HEK293T (cell line): ENCODE measurements around the gene ZNF532.

Experiments used
- CTBP1 ChIP-seq: fragments of 450-650 bp; IDR thresholded peaks from 2 replicates; pipeline ENCODE4 v1.6.1; 2016; ENCODE audit warnings: borderline replicate concordance
- ELF4 ChIP-seq: fragments of 450-650 bp; IDR thresholded peaks from 2 replicates; pipeline ENCODE4 v1.6.1; 2017; ENCODE audit warnings: antibody characterized with exemption
- FOXK2 ChIP-seq: fragments of 450-650 bp; IDR thresholded peaks from 2 replicates; pipeline ENCODE4 v1.6.1; 2016; ENCODE audit warnings: mild to moderate bottlenecking
- TARDBP ChIP-seq: fragments of 450-650 bp; IDR thresholded peaks from 2 replicates; pipeline ENCODE4 v1.6.1; 2016
- ZNF384 ChIP-seq: fragments of 450-650 bp; IDR thresholded peaks from 2 replicates; pipeline ENCODE4 v1.6.1; 2016
- TF ChIP-seq, protein P1 (sequence below): fragments of 450-650 bp; IDR thresholded peaks from 2 replicates; pipeline ENCODE4 v1.6.1; 2016

GRCh38 chr18:58962336-58962735 lies 97.7 kb downstream of the ZNF532 start:
- TF ChIP-seq ZNF384: no peak
- no peak for TF ChIP-seq FOXK2
- no peak for TF ChIP-seq TARDBP
- TF ChIP-seq ELF4: no peak
- TF ChIP-seq, protein P1, sequence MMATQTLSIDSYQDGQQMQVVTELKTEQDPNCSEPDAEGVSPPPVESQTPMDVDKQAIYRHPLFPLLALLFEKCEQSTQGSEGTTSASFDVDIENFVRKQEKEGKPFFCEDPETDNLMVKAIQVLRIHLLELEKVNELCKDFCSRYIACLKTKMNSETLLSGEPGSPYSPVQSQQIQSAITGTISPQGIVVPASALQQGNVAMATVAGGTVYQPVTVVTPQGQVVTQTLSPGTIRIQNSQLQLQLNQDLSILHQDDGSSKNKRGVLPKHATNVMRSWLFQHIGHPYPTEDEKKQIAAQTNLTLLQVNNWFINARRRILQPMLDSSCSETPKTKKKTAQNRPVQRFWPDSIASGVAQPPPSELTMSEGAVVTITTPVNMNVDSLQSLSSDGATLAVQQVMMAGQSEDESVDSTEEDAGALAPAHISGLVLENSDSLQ: no peak
- TF ChIP-seq CTBP1: no peak
